ENCODE measurements around the gene ACOT13. TPM values are rescaled to one million over a fixed set of nuclear protein-coding genes. Genes with fewer than 3 reads are reported as not detected.
"Not testable (repeated sequence)": the region's sequence is repeated elsewhere in the genome, so short reads cannot be mapped to it uniquely, and the experiment has no call there.

The ACOT13 gene
- total and polyA plus RNA-seq, 2 donors (not counting 1 experiment from before 2014, with no cell fraction given) = 12.2 to 26.4 TPM

- H3K4me1 ChIP-seq (ENCODE audit: control insufficient read depth, extremely low read depth, insufficient read depth, low read length) = no peaks in the 10 kb centered on the region
- no peaks in the 10 kb centered on the region for H3K79me2 ChIP-seq (ENCODE audit: control insufficient read depth, insufficient read depth, low read length)
- H3K27me3 ChIP-seq (ENCODE audit: control insufficient read depth, insufficient read depth, low read length) = no peaks in the 10 kb centered on the region
- H3K9ac ChIP-seq (ENCODE audit: insufficient read depth, low read length) = no peak overlapping the region
- H3K36me3 ChIP-seq (ENCODE audit: control insufficient read depth, insufficient read depth, low read length) = no peaks in the 10 kb centered on the region
- H3K9me3 ChIP-seq (ENCODE audit: control insufficient read depth, insufficient read depth, low read depth, low read length) = no peaks in the 10 kb centered on the region
- no peaks in the 10 kb centered on the region for H4K20me1 ChIP-seq (ENCODE audit: control insufficient read depth, extremely low read depth, insufficient read depth, low read length)
- H3K4me2 ChIP-seq (ENCODE audit: extremely low read depth, insufficient read depth, low read length) = no peak overlapping the region
- DNase-seq (ENCODE audit: low read depth in 2 of 2) = no peak
- no peak overlapping the region for H3K4me3 ChIP-seq (replicated peaks in 1 of 4; ENCODE audit: control extremely low read depth in 1 of 4, insufficient read depth in 1 of 4, low read depth in 3 of 4, low read length in 4 of 4)
- no peak overlapping the region for H2AFZ ChIP-seq (ENCODE audit: low read length)
- TF ChIP-seq EZH2 (IDR thresholded peaks at IDR 0.05; ENCODE audit: low read length, missing control alignments) (no peak), CTCF (conservative IDR thresholded peaks at IDR 0.05 in 1 of 2, IDR thresholded peaks at IDR 0.05 in 1 of 2; ENCODE audit: low read depth in 1 of 2, low read length in 2 of 2) (no peak)
- H3K27ac ChIP-seq (ENCODE audit: insufficient read depth, low read length) = no peak overlapping the region
These were observed 34.3 kb upstream of the ACOT13 start for GRCh38 chr6:24632573-24632972.

DNA sequence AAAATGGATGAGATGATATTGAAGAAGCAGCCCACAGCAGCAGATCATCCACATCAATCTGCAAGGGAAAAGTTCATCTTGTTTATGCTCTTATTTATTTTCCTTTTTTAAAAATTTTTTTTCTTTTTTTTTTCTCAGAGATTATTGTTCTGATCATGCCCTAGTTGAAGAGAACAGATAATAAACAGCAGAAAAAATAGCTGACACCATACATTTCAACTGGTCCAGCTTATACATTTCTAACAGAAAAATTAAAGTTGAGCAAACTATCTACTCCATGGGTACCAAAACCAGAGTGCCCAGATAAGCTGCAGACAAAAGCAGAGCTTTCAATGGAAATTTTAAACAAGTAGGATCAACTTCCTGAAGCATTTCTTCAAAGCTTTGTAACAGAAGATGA lies 30.2 kb upstream of the ACOT13 start:
- H3K9ac ChIP-seq (ENCODE audit: insufficient read depth, low read length) = no peak overlapping the region
- no peaks in the 10 kb centered on the region for H3K36me3 ChIP-seq (ENCODE audit: control insufficient read depth, insufficient read depth, low read length)
- no peak overlapping the region for H3K4me3 ChIP-seq (replicated peaks in 1 of 4; ENCODE audit: control extremely low read depth in 1 of 4, insufficient read depth in 1 of 4, low read depth in 3 of 4, low read length in 4 of 4)
- H3K4me1 ChIP-seq (ENCODE audit: control insufficient read depth, extremely low read depth, insufficient read depth, low read length) = no peaks in the 10 kb centered on the region
- H4K20me1 ChIP-seq (ENCODE audit: control insufficient read depth, extremely low read depth, insufficient read depth, low read length) = no peaks in the 10 kb centered on the region
- H2AFZ ChIP-seq (ENCODE audit: low read length) = no peak overlapping the region
- H3K9me3 ChIP-seq (ENCODE audit: control insufficient read depth, insufficient read depth, low read depth, low read length) = no peaks in the 10 kb centered on the region
- H3K4me2 ChIP-seq (ENCODE audit: extremely low read depth, insufficient read depth, low read length) = no peak overlapping the region
- TF ChIP-seq CTCF (conservative IDR thresholded peaks at IDR 0.05 in 1 of 2, IDR thresholded peaks at IDR 0.05 in 1 of 2; ENCODE audit: low read depth in 1 of 2, low read length in 2 of 2) = no peak
- TF ChIP-seq EZH2 (IDR thresholded peaks at IDR 0.05; ENCODE audit: low read length, missing control alignments) = no peak
- DNase-seq (ENCODE audit: low read depth in 2 of 2) = no peak
- H3K79me2 ChIP-seq (ENCODE audit: control insufficient read depth, insufficient read depth, low read length) = no peaks in the 10 kb centered on the region
- H3K27me3 ChIP-seq (ENCODE audit: control insufficient read depth, insufficient read depth, low read length) = peaks cover 2% of the 10 kb centered on the region
- no peak overlapping the region for H3K27ac ChIP-seq (ENCODE audit: insufficient read depth, low read length)

DNA sequence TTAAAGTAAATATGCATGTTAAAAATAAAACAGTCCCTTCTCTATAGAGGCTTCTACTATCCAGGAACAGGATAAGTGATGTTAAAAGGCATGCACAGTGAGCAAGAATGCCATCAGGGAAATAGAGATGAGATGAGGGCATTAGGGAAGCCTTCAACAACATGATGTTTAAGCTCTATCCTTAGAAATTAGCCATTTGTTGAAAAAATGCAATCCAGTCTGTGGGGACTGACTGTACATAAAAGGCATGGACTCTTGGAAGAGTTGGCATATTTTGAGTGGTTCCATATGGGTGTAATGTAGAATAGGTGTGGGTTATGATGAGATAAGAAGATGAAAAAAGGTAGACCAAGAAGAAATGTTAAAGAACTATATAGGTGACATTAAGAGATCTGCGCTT lies 26.7 kb upstream of the ACOT13 start:
- no peaks in the 10 kb centered on the region for H4K20me1 ChIP-seq (ENCODE audit: control insufficient read depth, extremely low read depth, insufficient read depth, low read length)
- H3K4me1 ChIP-seq (ENCODE audit: control insufficient read depth, extremely low read depth, insufficient read depth, low read length) = no peaks in the 10 kb centered on the region
- no peak overlapping the region for H3K4me2 ChIP-seq (ENCODE audit: extremely low read depth, insufficient read depth, low read length)
- no peak overlapping the region for H3K27ac ChIP-seq (ENCODE audit: insufficient read depth, low read length)
- no peak overlapping the region for H3K4me3 ChIP-seq (replicated peaks in 1 of 4; ENCODE audit: control extremely low read depth in 1 of 4, insufficient read depth in 1 of 4, low read depth in 3 of 4, low read length in 4 of 4)
- no peaks in the 10 kb centered on the region for H3K79me2 ChIP-seq (ENCODE audit: control insufficient read depth, insufficient read depth, low read length)
- no peak overlapping the region for H3K9ac ChIP-seq (ENCODE audit: insufficient read depth, low read length)
- H3K9me3 ChIP-seq (ENCODE audit: control insufficient read depth, insufficient read depth, low read depth, low read length) = no peaks in the 10 kb centered on the region
- no peaks in the 10 kb centered on the region for H3K36me3 ChIP-seq (ENCODE audit: control insufficient read depth, insufficient read depth, low read length)
- no peak overlapping the region for H2AFZ ChIP-seq (ENCODE audit: low read length)
- TF ChIP-seq EZH2 (IDR thresholded peaks at IDR 0.05; ENCODE audit: low read length, missing control alignments) = no peak
- TF ChIP-seq CTCF (conservative IDR thresholded peaks at IDR 0.05 in 1 of 2, IDR thresholded peaks at IDR 0.05 in 1 of 2; ENCODE audit: low read depth in 1 of 2, low read length in 2 of 2) = no peak
- H3K27me3 ChIP-seq (ENCODE audit: control insufficient read depth, insufficient read depth, low read length) = peaks cover 3% of the 10 kb centered on the region
- no peak for DNase-seq (ENCODE audit: low read depth in 2 of 2)

GRCh38 chr6:24640631-24641030 lies 26.2 kb upstream of the ACOT13 start:
- not testable (repeated sequence) for H2AFZ ChIP-seq (ENCODE audit: low read length); H3K9ac ChIP-seq (ENCODE audit: insufficient read depth, low read length); H4K20me1 ChIP-seq (ENCODE audit: control insufficient read depth, extremely low read depth, insufficient read depth, low read length); H3K4me3 ChIP-seq (replicated peaks in 1 of 4; ENCODE audit: control extremely low read depth in 1 of 4, insufficient read depth in 1 of 4, low read depth in 3 of 4, low read length in 4 of 4); H3K79me2 ChIP-seq (ENCODE audit: control insufficient read depth, insufficient read depth, low read length); H3K9me3 ChIP-seq (ENCODE audit: control insufficient read depth, insufficient read depth, low read depth, low read length); H3K27ac ChIP-seq (ENCODE audit: insufficient read depth, low read length); H3K36me3 ChIP-seq (ENCODE audit: control insufficient read depth, insufficient read depth, low read length); DNase-seq (ENCODE audit: low read depth in 2 of 2); H3K4me1 ChIP-seq (ENCODE audit: control insufficient read depth, extremely low read depth, insufficient read depth, low read length); H3K27me3 ChIP-seq (ENCODE audit: control insufficient read depth, insufficient read depth, low read length); H3K4me2 ChIP-seq (ENCODE audit: extremely low read depth, insufficient read depth, low read length)

Measured in fibroblast of lung (primary cell).